ENCODE results near the gene ZNF618. TPM values are rescaled to one million over a fixed set of nuclear protein-coding genes. Genes with fewer than 3 reads are reported as not detected.

ZNF618 gene
- total RNA-seq, 2 donors from 2014 or later: 4.6 to 11.3 TPM

DNA sequence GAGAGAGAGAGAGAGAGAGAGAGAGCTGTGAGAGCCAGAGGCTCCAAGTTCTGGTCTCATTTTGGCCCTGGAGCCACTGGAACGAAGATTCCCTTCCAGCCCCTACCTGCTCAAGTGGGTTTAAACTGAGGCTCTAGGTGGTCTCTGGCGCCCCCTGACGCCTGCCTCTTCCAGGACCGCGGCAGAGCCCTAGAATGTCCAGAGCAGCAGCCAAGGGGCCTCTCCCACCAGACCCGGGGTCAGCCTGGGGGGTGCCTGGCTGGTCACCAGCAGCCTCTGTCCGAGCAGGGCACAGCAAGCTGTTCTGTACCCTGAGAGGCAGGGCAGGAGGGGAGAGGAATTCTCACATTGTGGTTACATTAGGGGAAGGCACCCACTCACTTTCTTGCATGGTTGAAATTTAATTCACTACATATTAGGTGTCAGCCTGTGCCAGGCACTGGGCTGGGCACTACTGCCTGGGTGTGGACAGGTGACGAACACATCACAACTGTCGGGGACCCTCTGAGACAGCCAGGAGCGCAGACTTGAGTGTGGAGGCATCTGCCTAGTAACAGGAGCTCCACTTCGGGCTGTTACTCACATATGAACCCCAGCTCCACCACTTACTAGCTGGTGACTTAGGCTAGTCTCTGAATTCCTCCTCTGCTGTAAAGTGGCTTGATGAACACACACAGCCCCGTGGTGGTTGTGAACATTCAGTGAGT, 157.4 kb downstream of the ZNF618 start:
- Histone ChIP-seq H3K27me3 (replicated peaks; ENCODE audit: insufficient read depth) (no peaks in the 10 kb centered on the region), H3K27ac (no peak overlapping the region), H3K4me1 (replicated peaks) (no peaks in the 10 kb centered on the region), H3K4me3 (no peak overlapping the region), H3K9me3 (no peaks in the 10 kb centered on the region), H3K36me3 (no peaks in the 10 kb centered on the region)
- intact Hi-C loops (cut with DNase I): loop anchor here (2.0 to 10.0 kb wide), 2 partner anchors 227 to 349 kb away; no protein-coding TSS in a partner anchor
- 72% methylated on average over 12 of the region's 12 CpGs for WGBS
- DNase-seq (ENCODE audit: low spot score): peak; percentile 4
- no peak for TF ChIP-seq POLR2AphosphoS5 (IDR thresholded peaks at IDR 0.05)
- TF ChIP-seq, protein P1, sequence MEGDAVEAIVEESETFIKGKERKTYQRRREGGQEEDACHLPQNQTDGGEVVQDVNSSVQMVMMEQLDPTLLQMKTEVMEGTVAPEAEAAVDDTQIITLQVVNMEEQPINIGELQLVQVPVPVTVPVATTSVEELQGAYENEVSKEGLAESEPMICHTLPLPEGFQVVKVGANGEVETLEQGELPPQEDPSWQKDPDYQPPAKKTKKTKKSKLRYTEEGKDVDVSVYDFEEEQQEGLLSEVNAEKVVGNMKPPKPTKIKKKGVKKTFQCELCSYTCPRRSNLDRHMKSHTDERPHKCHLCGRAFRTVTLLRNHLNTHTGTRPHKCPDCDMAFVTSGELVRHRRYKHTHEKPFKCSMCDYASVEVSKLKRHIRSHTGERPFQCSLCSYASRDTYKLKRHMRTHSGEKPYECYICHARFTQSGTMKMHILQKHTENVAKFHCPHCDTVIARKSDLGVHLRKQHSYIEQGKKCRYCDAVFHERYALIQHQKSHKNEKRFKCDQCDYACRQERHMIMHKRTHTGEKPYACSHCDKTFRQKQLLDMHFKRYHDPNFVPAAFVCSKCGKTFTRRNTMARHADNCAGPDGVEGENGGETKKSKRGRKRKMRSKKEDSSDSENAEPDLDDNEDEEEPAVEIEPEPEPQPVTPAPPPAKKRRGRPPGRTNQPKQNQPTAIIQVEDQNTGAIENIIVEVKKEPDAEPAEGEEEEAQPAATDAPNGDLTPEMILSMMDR (IDR thresholded peaks at IDR 0.05): peak in 3 of 4 experiments; percentile 32 to 41 (median 39)

DNA sequence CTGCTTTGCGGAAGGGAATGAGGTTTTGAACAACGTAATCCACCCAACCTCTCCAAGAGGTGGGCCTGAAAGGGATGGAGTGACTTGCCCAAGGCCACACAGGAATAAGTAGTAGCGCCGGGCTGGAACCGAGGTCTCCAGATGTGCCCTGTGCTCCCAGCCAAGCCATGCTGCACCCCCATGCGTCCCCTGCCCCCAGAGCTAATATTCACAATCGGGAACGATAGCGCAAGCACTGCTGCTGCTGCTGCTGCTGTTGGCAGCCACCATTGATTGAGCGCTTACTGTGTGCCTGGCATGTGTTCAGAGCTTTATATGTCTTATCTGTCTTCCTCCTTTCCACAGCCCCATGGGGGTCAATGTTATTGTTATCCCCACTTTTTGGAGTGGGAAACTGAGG, 158.1 kb downstream of the ZNF618 start:
- no peaks in the 10 kb centered on the region for H3K36me3 ChIP-seq
- no peak overlapping the region for H3K4me3 ChIP-seq
- no peak for DNase-seq (ENCODE audit: low spot score)
- H3K9me3 ChIP-seq: no peaks in the 10 kb centered on the region
- WGBS: 96% methylated on average over 10 of the region's 10 CpGs
- no peaks in the 10 kb centered on the region for H3K4me1 ChIP-seq (replicated peaks)
- no peaks in the 10 kb centered on the region for H3K27me3 ChIP-seq (replicated peaks; ENCODE audit: insufficient read depth)
- no peak overlapping the region for H3K27ac ChIP-seq
- intact Hi-C loops (cut with DNase I): loop anchor here (10.0 kb wide), 1 partner anchor 349 kb away; no protein-coding TSS in a partner anchor
- no peak for TF ChIP-seq POLR2A (IDR thresholded peaks at IDR 0.05)
- TF ChIP-seq, protein P1 (IDR thresholded peaks at IDR 0.05): no peak
- no peak for TF ChIP-seq POLR2AphosphoS5 (IDR thresholded peaks at IDR 0.05)

- intact Hi-C loops (cut with DNase I): loop anchor here (10.0 kb wide), 1 partner anchor 350 kb away; no protein-coding TSS in a partner anchor
- Histone ChIP-seq H3K9me3 (no peaks in the 10 kb centered on the region), H3K27ac (no peak overlapping the region), H3K36me3 (no peaks in the 10 kb centered on the region), H3K4me3 (no peak overlapping the region), H3K27me3 (replicated peaks; ENCODE audit: insufficient read depth) (no peaks in the 10 kb centered on the region), H3K4me1 (replicated peaks) (no peaks in the 10 kb centered on the region)
- WGBS: 57% methylated on average over 4 of the region's 4 CpGs
- TF ChIP-seq, protein P1 (IDR thresholded peaks at IDR 0.05): no peak
- TF ChIP-seq POLR2AphosphoS5 (IDR thresholded peaks at IDR 0.05): no peak
- no peak for TF ChIP-seq POLR2A (IDR thresholded peaks at IDR 0.05)
- no peak for DNase-seq (ENCODE audit: low spot score)
Observed at GRCh38 chr9:114034661-114035062, 158.6 kb downstream of the ZNF618 start.

- DNase-seq (ENCODE audit: low spot score): no peak
Observed at GRCh38 chr9:114035221-114035844, 159.2 kb downstream of the ZNF618 start.

More at GRCh38 chr9:114035221-114035844, 159.2 kb downstream of the ZNF618 start:
- TF ChIP-seq POLR2AphosphoS5 (IDR thresholded peaks at IDR 0.05): no peak
- TF ChIP-seq, protein P1 (IDR thresholded peaks at IDR 0.05): no peak
- no peak for TF ChIP-seq POLR2A (IDR thresholded peaks at IDR 0.05)
- H3K27me3 ChIP-seq (replicated peaks; ENCODE audit: insufficient read depth): no peaks in the 10 kb centered on the region
- H3K4me3 ChIP-seq: no peak overlapping the region
- no peaks in the 10 kb centered on the region for H3K4me1 ChIP-seq (replicated peaks)
- 83% methylated on average over 14 of the region's 17 CpGs for WGBS
- H3K36me3 ChIP-seq: no peaks in the 10 kb centered on the region
- no peak overlapping the region for H3K27ac ChIP-seq
- no peaks in the 10 kb centered on the region for H3K9me3 ChIP-seq
- intact Hi-C loops (cut with DNase I): loop anchor here (10.0 kb wide), 1 partner anchor 351 kb away; no protein-coding TSS in a partner anchor

All from prostate gland (tissue), 2 donors.